Endothelial cell (in vitro differentiated cells): ENCODE results near the gene PSME3IP1. TPM values are rescaled to one million over a fixed set of nuclear protein-coding genes. Genes with fewer than 3 reads are reported as not detected.

ENCODE experiments used
- DNase-seq: peaks from one replicate; pipeline ENCODE4 v3.0.0; 2021; ENCODE audit warnings: low spot score
- H3K27ac Mint-ChIP-seq: one replicate; pipeline ENCODE4 v1.8.0; 2021; ENCODE audit warnings: mixed read lengths, inconsistent platforms; ENCODE audit not compliant: unreplicated experiment
- H3K27me3 Mint-ChIP-seq: one replicate; pipeline ENCODE4 v1.8.0; 2021; ENCODE audit warnings: mild to moderate bottlenecking, moderate library complexity, mixed read lengths, inconsistent platforms; ENCODE audit not compliant: unreplicated experiment
- H3K36me3 Mint-ChIP-seq: one replicate; pipeline ENCODE4 v1.8.0; 2021; ENCODE audit warnings: mild to moderate bottlenecking, low read depth, mixed read lengths, inconsistent platforms; ENCODE audit not compliant: unreplicated experiment
- H3K4me1 Mint-ChIP-seq: one replicate; pipeline ENCODE4 v1.8.0; 2021; ENCODE audit warnings: mild to moderate bottlenecking, mixed read lengths, inconsistent platforms; ENCODE audit not compliant: unreplicated experiment
- H3K4me3 Mint-ChIP-seq: one replicate; pipeline ENCODE4 v1.8.0; 2021; ENCODE audit warnings: mild to moderate bottlenecking, mixed read lengths, inconsistent platforms; ENCODE audit not compliant: unreplicated experiment
- H3K9me3 Mint-ChIP-seq: one replicate; pipeline ENCODE4 v1.8.0; 2021; ENCODE audit warnings: mixed read lengths, inconsistent platforms; ENCODE audit not compliant: unreplicated experiment
- total RNA-seq: library from RNA; stranded (reverse); fragmentation: NEBNext Ultra II Directional; extraction: Animal tissue kit (Norgen Biotek cat#: 25700); gene quantifications from one replicate; pipeline ENCODE4 v1.2.1, GENCODE V29; 2021; ENCODE audit not compliant: unreplicated experiment
- TF ChIP-seq, protein P1 (sequence below): fragments of 200-600 bp; sonication (generic); IDR thresholded peaks from one replicate; pipeline ENCODE4 v1.5.0; 2021; ENCODE audit warnings: antibody characterized with exemption; ENCODE audit not compliant: unreplicated experiment

PSME3IP1 gene
- total RNA-seq, 1 donor from 2014 or later: 84.8 TPM

DNA sequence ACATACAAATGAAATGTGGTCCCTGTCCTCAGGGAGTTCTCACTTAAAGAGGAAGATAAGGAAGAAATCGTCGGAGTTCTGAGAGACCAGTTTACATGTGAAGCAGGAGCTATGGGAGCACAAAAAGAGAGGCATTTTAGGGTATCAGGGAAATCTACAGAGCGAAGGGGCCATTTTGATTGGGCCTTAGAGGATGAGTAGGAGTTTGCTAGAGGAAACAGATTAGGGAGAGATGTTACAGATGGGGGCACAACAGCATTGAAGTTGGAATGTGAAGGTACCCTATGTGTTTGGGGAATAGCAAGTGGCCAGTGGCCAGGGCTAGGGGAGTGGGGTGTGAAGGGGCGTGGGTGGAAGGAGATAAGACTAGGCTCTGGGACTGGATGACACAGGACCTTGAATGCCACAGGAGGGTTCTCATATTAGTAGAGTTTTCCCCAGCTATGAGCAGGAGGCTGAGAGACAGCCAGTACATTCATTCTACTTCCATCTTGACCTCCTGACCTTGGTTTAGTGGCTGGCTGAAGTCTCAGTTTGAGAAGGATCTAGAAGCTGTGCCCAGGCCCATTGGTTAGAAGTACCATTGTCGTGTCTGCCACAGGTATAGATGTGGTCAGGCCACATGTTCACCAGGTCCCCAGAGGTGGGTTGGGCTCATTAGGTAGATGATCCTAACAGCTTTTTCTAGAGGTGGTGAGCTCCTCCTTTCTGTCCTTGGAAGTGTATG, 58.6 kb downstream of the PSME3IP1 start:
- no peak for DNase-seq
- TF ChIP-seq, protein P1, sequence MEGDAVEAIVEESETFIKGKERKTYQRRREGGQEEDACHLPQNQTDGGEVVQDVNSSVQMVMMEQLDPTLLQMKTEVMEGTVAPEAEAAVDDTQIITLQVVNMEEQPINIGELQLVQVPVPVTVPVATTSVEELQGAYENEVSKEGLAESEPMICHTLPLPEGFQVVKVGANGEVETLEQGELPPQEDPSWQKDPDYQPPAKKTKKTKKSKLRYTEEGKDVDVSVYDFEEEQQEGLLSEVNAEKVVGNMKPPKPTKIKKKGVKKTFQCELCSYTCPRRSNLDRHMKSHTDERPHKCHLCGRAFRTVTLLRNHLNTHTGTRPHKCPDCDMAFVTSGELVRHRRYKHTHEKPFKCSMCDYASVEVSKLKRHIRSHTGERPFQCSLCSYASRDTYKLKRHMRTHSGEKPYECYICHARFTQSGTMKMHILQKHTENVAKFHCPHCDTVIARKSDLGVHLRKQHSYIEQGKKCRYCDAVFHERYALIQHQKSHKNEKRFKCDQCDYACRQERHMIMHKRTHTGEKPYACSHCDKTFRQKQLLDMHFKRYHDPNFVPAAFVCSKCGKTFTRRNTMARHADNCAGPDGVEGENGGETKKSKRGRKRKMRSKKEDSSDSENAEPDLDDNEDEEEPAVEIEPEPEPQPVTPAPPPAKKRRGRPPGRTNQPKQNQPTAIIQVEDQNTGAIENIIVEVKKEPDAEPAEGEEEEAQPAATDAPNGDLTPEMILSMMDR: no peak
- Mint-ChIP-seq H3K9me3 (no peaks in the 10 kb centered on the region), H3K4me3 (peak overlapping the region; percentile 29), H3K36me3 (peaks cover 53% of the 10 kb centered on the region), H3K27me3 (peaks cover 14% of the 10 kb centered on the region), H3K27ac (no peak overlapping the region), H3K4me1 (peaks cover 2% of the 10 kb centered on the region)

GRCh38 chr16:57126411-57126810, 59.4 kb downstream of the PSME3IP1 start:
- H3K27ac Mint-ChIP-seq: no peak overlapping the region
- TF ChIP-seq, protein P1: no peak
- peaks cover 55% of the 10 kb centered on the region for H3K36me3 Mint-ChIP-seq
- H3K4me1 Mint-ChIP-seq: no peaks in the 10 kb centered on the region
- H3K27me3 Mint-ChIP-seq: peaks cover 14% of the 10 kb centered on the region
- no peak for DNase-seq
- no peaks in the 10 kb centered on the region for H3K9me3 Mint-ChIP-seq
- peak overlapping the region; percentile 17 for H3K4me3 Mint-ChIP-seq

- no peaks in the 10 kb centered on the region for H3K9me3 Mint-ChIP-seq
- H3K4me1 Mint-ChIP-seq: no peaks in the 10 kb centered on the region
- H3K4me3 Mint-ChIP-seq: no peak overlapping the region
- no peak for DNase-seq
- peak overlapping the region; percentile 70 for H3K27ac Mint-ChIP-seq
- H3K36me3 Mint-ChIP-seq: peaks cover 59% of the 10 kb centered on the region
- H3K27me3 Mint-ChIP-seq: peaks cover 14% of the 10 kb centered on the region
- TF ChIP-seq, protein P1: no peak
Measured at GRCh38 chr16:57125969-57126368, 59.9 kb downstream of the PSME3IP1 start.

GRCh38 chr16:57125376-57125775, 60.5 kb downstream of the PSME3IP1 start:
- H3K27ac Mint-ChIP-seq: no peak overlapping the region
- DNase-seq: no peak
- no peaks in the 10 kb centered on the region for H3K4me1 Mint-ChIP-seq
- no peak overlapping the region for H3K4me3 Mint-ChIP-seq
- no peaks in the 10 kb centered on the region for H3K9me3 Mint-ChIP-seq
- H3K27me3 Mint-ChIP-seq: peaks cover 10% of the 10 kb centered on the region
- H3K36me3 Mint-ChIP-seq: peaks cover 60% of the 10 kb centered on the region
- TF ChIP-seq, protein P1: no peak

DNA sequence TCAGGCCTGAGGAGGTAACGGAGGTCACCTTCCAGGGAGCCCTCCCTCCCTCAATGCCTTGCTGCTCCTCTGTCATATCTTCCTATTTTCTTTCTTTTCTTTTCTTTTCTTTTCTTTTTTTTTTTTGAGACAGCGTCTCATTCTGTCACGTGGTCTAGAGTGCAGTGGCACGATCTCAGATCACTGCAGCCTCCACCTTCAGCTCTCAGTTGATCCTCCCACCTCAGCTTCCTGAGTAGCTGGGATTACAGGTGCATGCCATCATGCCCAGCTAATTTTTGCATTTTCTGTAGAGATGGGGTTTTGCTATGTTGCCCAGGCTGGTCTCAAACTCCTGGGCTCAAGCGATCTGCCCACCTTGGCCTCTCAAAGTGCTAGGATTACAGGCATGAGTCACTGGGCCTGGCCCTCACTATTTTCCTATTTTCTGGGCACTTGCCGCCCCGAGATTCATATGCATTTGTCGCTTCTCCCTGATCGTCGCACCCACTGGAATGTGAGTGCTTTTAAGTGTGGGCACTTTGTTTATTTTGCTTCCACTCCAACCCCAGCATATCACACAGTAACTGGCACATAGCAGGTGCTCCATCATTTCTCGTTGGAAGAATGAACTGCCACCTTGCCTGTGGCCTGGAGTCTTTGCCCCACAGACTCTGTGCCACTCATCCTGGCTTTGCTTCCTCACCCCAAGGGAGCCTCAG, 61.7 kb downstream of the PSME3IP1 start:
- peak overlapping the region; percentile 24 for H3K27ac Mint-ChIP-seq
- no peaks in the 10 kb centered on the region for H3K9me3 Mint-ChIP-seq
- TF ChIP-seq, protein P1: no peak
- peak overlapping the region; percentile 72 for H3K4me3 Mint-ChIP-seq
- DNase-seq: no peak
- H3K4me1 Mint-ChIP-seq: no peaks in the 10 kb centered on the region
- H3K27me3 Mint-ChIP-seq: peaks cover 4% of the 10 kb centered on the region
- H3K36me3 Mint-ChIP-seq: peaks cover 60% of the 10 kb centered on the region
